Activated T-helper 17 cell treated with anti-CD3 and anti-CD28 coated beads, Interleukin-2, amount 50 U/mL, for 72 hours (primary cell): Measurements from ENCODE around the gene AUH. TPM values are rescaled to one million over a fixed set of nuclear protein-coding genes. Genes with fewer than 3 reads are reported as not detected.
"Not testable (repeated sequence)": the region's sequence is repeated elsewhere in the genome, so short reads cannot be mapped to it uniquely, and the experiment has no call there.

Experiments used
- ATAC-seq: fragments of 150-1000 bp; cut with Tn5 transposase; replicated peaks from 2 replicates; pipeline ENCODE4 v1.10.0; 2021; ENCODE audit warnings: mild to moderate bottlenecking, moderate library complexity
- H3K27ac Mint-ChIP-seq: one replicate; pipeline ENCODE4 v1.8.0; 2022; ENCODE audit warnings: mixed read lengths
- H3K27me3 Mint-ChIP-seq: one replicate; pipeline ENCODE4 v1.8.0; 2022; ENCODE audit warnings: mixed read lengths
- H3K36me3 Mint-ChIP-seq: one replicate; pipeline ENCODE4 v1.8.0; 2022; ENCODE audit warnings: low read depth, mild to moderate bottlenecking, mixed read lengths
- H3K4me1 Mint-ChIP-seq: one replicate; pipeline ENCODE4 v1.8.0; 2022; ENCODE audit warnings: mixed read lengths
- H3K4me3 Mint-ChIP-seq: one replicate; pipeline ENCODE4 v1.8.0; 2022; ENCODE audit warnings: mild to moderate bottlenecking, mixed read lengths
- H3K9me3 Mint-ChIP-seq: one replicate; pipeline ENCODE4 v1.8.0; 2022; ENCODE audit warnings: mixed read lengths
- total RNA-seq, 2 donors: library from RNA; stranded (reverse); gene quantifications; one replicate each; pipeline ENCODE4 v1.2.3, GENCODE V29; 2022

AUH gene
- total RNA-seq, 2 donors from 2014 or later: 38.2 to 45.7 TPM

GRCh38 chr9:91391818-91392217 lies 30.1 kb upstream of the AUH start:
- no peak for ATAC-seq
- H3K4me3 Mint-ChIP-seq: no peak overlapping the region
- H3K27ac Mint-ChIP-seq: no peak overlapping the region
- H3K9me3 Mint-ChIP-seq: no peaks in the 10 kb centered on the region
- no peaks in the 10 kb centered on the region for H3K36me3 Mint-ChIP-seq
- no peaks in the 10 kb centered on the region for H3K27me3 Mint-ChIP-seq
- H3K4me1 Mint-ChIP-seq: peaks cover 11% of the 10 kb centered on the region

GRCh38 chr9:91391412-91391811 lies 29.7 kb upstream of the AUH start:
- no peak overlapping the region for H3K4me3 Mint-ChIP-seq
- no peak overlapping the region for H3K27ac Mint-ChIP-seq
- no peaks in the 10 kb centered on the region for H3K36me3 Mint-ChIP-seq
- ATAC-seq: no peak
- peaks cover 11% of the 10 kb centered on the region for H3K4me1 Mint-ChIP-seq
- no peaks in the 10 kb centered on the region for H3K27me3 Mint-ChIP-seq
- H3K9me3 Mint-ChIP-seq: no peaks in the 10 kb centered on the region

- H3K36me3 Mint-ChIP-seq, H3K9me3 Mint-ChIP-seq, H3K4me1 Mint-ChIP-seq, H3K4me3 Mint-ChIP-seq, H3K27ac Mint-ChIP-seq, ATAC-seq, H3K27me3 Mint-ChIP-seq: not testable (repeated sequence)
Measured at GRCh38 chr9:91389686-91390085, 28.0 kb upstream of the AUH start.

GRCh38 chr9:91386765-91387164 lies 25.0 kb upstream of the AUH start:
- Mint-ChIP-seq H3K4me3 (no peak overlapping the region), H3K27ac (no peak overlapping the region), H3K4me1 (no peaks in the 10 kb centered on the region), H3K36me3 (no peaks in the 10 kb centered on the region), H3K27me3 (peaks cover 5% of the 10 kb centered on the region), H3K9me3 (no peaks in the 10 kb centered on the region)
- ATAC-seq: no peak

GRCh38 chr9:91384954-91385353 lies 23.2 kb upstream of the AUH start:
- no peaks in the 10 kb centered on the region for H3K4me1 Mint-ChIP-seq
- H3K4me3 Mint-ChIP-seq: no peak overlapping the region

GRCh38 chr9:91383577-91383976 lies 21.9 kb upstream of the AUH start:
- no peak overlapping the region for H3K27ac Mint-ChIP-seq
- H3K4me1 Mint-ChIP-seq: no peaks in the 10 kb centered on the region
- H3K36me3 Mint-ChIP-seq: no peaks in the 10 kb centered on the region
- no peak overlapping the region for H3K4me3 Mint-ChIP-seq
- ATAC-seq: no peak
- peaks cover 16% of the 10 kb centered on the region for H3K27me3 Mint-ChIP-seq
- H3K9me3 Mint-ChIP-seq: no peaks in the 10 kb centered on the region

More at GRCh38 chr9:91384954-91385353, 23.2 kb upstream of the AUH start:
- Mint-ChIP-seq H3K27me3 (peaks cover 12% of the 10 kb centered on the region), H3K27ac (no peak overlapping the region), H3K9me3 (no peaks in the 10 kb centered on the region), H3K36me3 (no peaks in the 10 kb centered on the region)
- no peak for ATAC-seq

- no peak overlapping the region for H3K4me3 Mint-ChIP-seq
- H3K9me3 Mint-ChIP-seq: peaks cover 4% of the 10 kb centered on the region
- no peaks in the 10 kb centered on the region for H3K36me3 Mint-ChIP-seq
- no peak overlapping the region for H3K27ac Mint-ChIP-seq
- H3K27me3 Mint-ChIP-seq: peaks cover 16% of the 10 kb centered on the region
- no peak for ATAC-seq
- no peaks in the 10 kb centered on the region for H3K4me1 Mint-ChIP-seq
Measured at GRCh38 chr9:91382298-91382697, 20.6 kb upstream of the AUH start.

- ATAC-seq: no peak
- no peak overlapping the region for H3K27ac Mint-ChIP-seq
- peaks cover 4% of the 10 kb centered on the region for H3K9me3 Mint-ChIP-seq
- H3K4me3 Mint-ChIP-seq: no peak overlapping the region
- H3K27me3 Mint-ChIP-seq: peaks cover 19% of the 10 kb centered on the region
- no peaks in the 10 kb centered on the region for H3K36me3 Mint-ChIP-seq
- H3K4me1 Mint-ChIP-seq: peaks cover 3% of the 10 kb centered on the region
Measured at GRCh38 chr9:91379426-91379825, 17.7 kb upstream of the AUH start.

GRCh38 chr9:91378695-91379127 lies 17.0 kb upstream of the AUH start:
- H3K9me3 Mint-ChIP-seq: peaks cover 4% of the 10 kb centered on the region
- peaks cover 3% of the 10 kb centered on the region for H3K4me1 Mint-ChIP-seq
- ATAC-seq: no peak
- H3K27ac Mint-ChIP-seq: no peak overlapping the region
- H3K36me3 Mint-ChIP-seq: no peaks in the 10 kb centered on the region
- H3K4me3 Mint-ChIP-seq: no peak overlapping the region
- H3K27me3 Mint-ChIP-seq: peaks cover 19% of the 10 kb centered on the region

- not testable (repeated sequence) for H3K9me3 Mint-ChIP-seq, H3K4me1 Mint-ChIP-seq, ATAC-seq, H3K36me3 Mint-ChIP-seq, H3K4me3 Mint-ChIP-seq, H3K27ac Mint-ChIP-seq
- peaks cover 19% of the 10 kb centered on the region for H3K27me3 Mint-ChIP-seq
Measured at GRCh38 chr9:91378054-91378453, 16.3 kb upstream of the AUH start.

- Mint-ChIP-seq H3K27me3 (peaks cover 17% of the 10 kb centered on the region), H3K4me1 (peaks cover 3% of the 10 kb centered on the region), H3K4me3 (no peak overlapping the region), H3K27ac (no peak overlapping the region), H3K36me3 (no peaks in the 10 kb centered on the region), H3K9me3 (peaks cover 4% of the 10 kb centered on the region)
- ATAC-seq: no peak
Measured at GRCh38 chr9:91376239-91376638, 14.5 kb upstream of the AUH start.

GRCh38 chr9:91374939-91375338 lies 13.2 kb upstream of the AUH start:
- no peaks in the 10 kb centered on the region for H3K36me3 Mint-ChIP-seq

GRCh38 chr9:91371894-91372293 lies 10.2 kb upstream of the AUH start:
- H3K27me3 Mint-ChIP-seq: peaks cover 15% of the 10 kb centered on the region
- H3K27ac Mint-ChIP-seq: no peak overlapping the region
- no peaks in the 10 kb centered on the region for H3K9me3 Mint-ChIP-seq
- no peaks in the 10 kb centered on the region for H3K36me3 Mint-ChIP-seq
- peaks cover 3% of the 10 kb centered on the region for H3K4me1 Mint-ChIP-seq
- H3K4me3 Mint-ChIP-seq: no peak overlapping the region
- ATAC-seq: no peak

More at GRCh38 chr9:91374939-91375338, 13.2 kb upstream of the AUH start:
- peaks cover 4% of the 10 kb centered on the region for H3K9me3 Mint-ChIP-seq
- no peak overlapping the region for H3K27ac Mint-ChIP-seq
- ATAC-seq: no peak
- H3K4me3 Mint-ChIP-seq: no peak overlapping the region
- peaks cover 3% of the 10 kb centered on the region for H3K4me1 Mint-ChIP-seq
- H3K27me3 Mint-ChIP-seq: peaks cover 10% of the 10 kb centered on the region

- H3K9me3 Mint-ChIP-seq, H3K4me3 Mint-ChIP-seq, H3K4me1 Mint-ChIP-seq, ATAC-seq, H3K27ac Mint-ChIP-seq, H3K36me3 Mint-ChIP-seq: not testable (repeated sequence)
- peaks cover 13% of the 10 kb centered on the region for H3K27me3 Mint-ChIP-seq
Measured at GRCh38 chr9:91370006-91370405, 8.3 kb upstream of the AUH start.

- Mint-ChIP-seq H3K9me3 (no peaks in the 10 kb centered on the region), H3K36me3 (peaks cover 16% of the 10 kb centered on the region), H3K27me3 (peaks cover 10% of the 10 kb centered on the region), H3K4me1 (peaks cover 10% of the 10 kb centered on the region), H3K27ac (no peak overlapping the region), H3K4me3 (no peak overlapping the region)
- no peak for ATAC-seq
Measured at GRCh38 chr9:91364702-91365101, 3.0 kb upstream of the AUH start.

- Mint-ChIP-seq H3K4me1 (peaks cover 17% of the 10 kb centered on the region), H3K9me3 (no peaks in the 10 kb centered on the region), H3K36me3 (peaks cover 23% of the 10 kb centered on the region), H3K27ac (no peak overlapping the region), H3K27me3 (peaks cover 4% of the 10 kb centered on the region), H3K4me3 (no peak overlapping the region)
- no peak for ATAC-seq
Measured at GRCh38 chr9:91364005-91364404, 2.3 kb upstream of the AUH start.
